DOHH2 (cell line): ENCODE data around the gene RXFP2.

Experiments used
- H3F3A ChIP-seq: fragments of 200-600 bp; sonication (generic), shearing (Covaris generic); 2 replicates; pipeline ENCODE4 v1.6.0; 2016; ENCODE audit warnings: antibody characterized with exemption, mild to moderate bottlenecking; ENCODE audit not compliant: control insufficient read depth, insufficient read depth
- H3K27ac ChIP-seq: fragments of 200-600 bp; sonication (generic); 2 replicates; pipeline ENCODE4 v1.5.1; 2014; ENCODE audit warnings: low read depth, mild to moderate bottlenecking, low read length, moderate library complexity
- H3K27me3 ChIP-seq: fragments of 200-600 bp; sonication (generic); 2 replicates; pipeline ENCODE4 v1.6.1; 2014; ENCODE audit warnings: mild to moderate bottlenecking, low read length, mixed read lengths; ENCODE audit not compliant: control insufficient read depth
- H3K36me3 ChIP-seq: fragments of 200-600 bp; sonication (generic); 2 replicates; pipeline ENCODE4 v1.6.1; 2014; ENCODE audit warnings: mild to moderate bottlenecking, low read length, moderate library complexity, mixed read lengths; ENCODE audit not compliant: control insufficient read depth
- H3K4me1 ChIP-seq: fragments of 200-600 bp; sonication (generic); 2 replicates; pipeline ENCODE4 v1.6.1; 2014; ENCODE audit warnings: mild to moderate bottlenecking, low read length, mixed read lengths; ENCODE audit not compliant: control insufficient read depth
- H3K4me2 ChIP-seq: fragments of 200-600 bp; sonication (generic); 2 replicates; pipeline ENCODE4 v1.6.0; 2014; ENCODE audit warnings: mild to moderate bottlenecking, low read length, moderate library complexity
- H3K4me3 ChIP-seq: fragments of 200-600 bp; sonication (generic); 2 replicates; pipeline ENCODE4 v1.5.1; 2014; ENCODE audit warnings: mild to moderate bottlenecking, low read length, mixed read lengths
- H3K79me2 ChIP-seq: fragments of 200-600 bp; sonication (generic); 2 replicates; pipeline ENCODE4 v1.6.1; 2014; ENCODE audit warnings: mild to moderate bottlenecking, low read length, mixed read lengths; ENCODE audit not compliant: control insufficient read depth
- H3K9me2 ChIP-seq: fragments of 200-600 bp; sonication (generic); replicated peaks from 2 replicates; pipeline ENCODE4 v1.6.1; 2014; ENCODE audit warnings: mild to moderate bottlenecking, low read length, mixed read lengths; ENCODE audit not compliant: control insufficient read depth
- H3K9me3 ChIP-seq: fragments of 200-600 bp; sonication (generic); 2 replicates; pipeline ENCODE4 v1.6.1; 2014; ENCODE audit warnings: antibody characterized with exemption, low read length, mixed read lengths; ENCODE audit not compliant: control insufficient read depth, insufficient read depth
- H4K20me1 ChIP-seq: fragments of 200-600 bp; sonication (generic); 2 replicates; pipeline ENCODE4 v1.6.0; 2014; ENCODE audit warnings: low read depth, mild to moderate bottlenecking, antibody characterized with exemption, low read length, moderate library complexity; ENCODE audit not compliant: control insufficient read depth, insufficient read depth
- CTCF ChIP-seq: fragments of 200-600 bp; sonication (generic); IDR thresholded peaks from one replicate; pipeline ENCODE4 v1.5.1; 2014; ENCODE audit warnings: antibody characterized with exemption, mild to moderate bottlenecking, low read depth, low read length; ENCODE audit not compliant: poor library complexity, severe bottlenecking
- EZH2phosphoT487 ChIP-seq: fragments of 200-600 bp; sonication (generic); IDR thresholded peaks from 2 replicates; pipeline ENCODE4 v1.6.1; 2017; ENCODE audit warnings: borderline replicate concordance, mild to moderate bottlenecking, antibody characterized with exemption, low read length, moderate library complexity, mixed read lengths

Gene RXFP2

GRCh38 chr13:31767175-31767900, 28.0 kb downstream of the RXFP2 start:
- H3K27me3 ChIP-seq, result peaks cover 10% of the 10 kb centered on the region; the same call in 1 of the 2 replicates
- H3K9me2 ChIP-seq, result no peaks in the 10 kb centered on the region
- no peak overlapping the region for H3K4me2 ChIP-seq
- H3K4me3 ChIP-seq, result no peak overlapping the region
- no peak overlapping the region for H3K27ac ChIP-seq
- no peaks in the 10 kb centered on the region for H3K4me1 ChIP-seq
- no peaks in the 10 kb centered on the region for H3K9me3 ChIP-seq
- H4K20me1 ChIP-seq, result no peaks in the 10 kb centered on the region
- H3K36me3 ChIP-seq, result no peaks in the 10 kb centered on the region
- TF ChIP-seq CTCF, result no peak
- no peak for TF ChIP-seq EZH2phosphoT487
- H3F3A ChIP-seq, result no peaks in the 10 kb centered on the region
- H3K79me2 ChIP-seq, result no peaks in the 10 kb centered on the region

- Histone ChIP-seq H3K4me2 (no peak overlapping the region), H3F3A (no peaks in the 10 kb centered on the region), H4K20me1 (no peaks in the 10 kb centered on the region), H3K27ac (no peak overlapping the region), H3K4me3 (no peak overlapping the region), H3K9me3 (no peaks in the 10 kb centered on the region), H3K9me2 (no peaks in the 10 kb centered on the region), H3K27me3 (peaks cover 16% of the 10 kb centered on the region), H3K79me2 (no peaks in the 10 kb centered on the region), H3K36me3 (no peaks in the 10 kb centered on the region), H3K4me1 (no peaks in the 10 kb centered on the region)
- TF ChIP-seq CTCF (no peak), EZH2phosphoT487 (no peak)
These were observed 29.0 kb downstream of the RXFP2 start for GRCh38 chr13:31768351-31768750.

- Histone ChIP-seq H3K9me2 (no peaks in the 10 kb centered on the region), H3K27ac (no peak overlapping the region), H3K79me2 (no peaks in the 10 kb centered on the region), H3K36me3 (no peaks in the 10 kb centered on the region), H3K9me3 (no peaks in the 10 kb centered on the region), H3F3A (no peaks in the 10 kb centered on the region), H4K20me1 (no peaks in the 10 kb centered on the region), H3K4me1 (no peaks in the 10 kb centered on the region), H3K4me3 (no peak overlapping the region), H3K4me2 (no peak overlapping the region), H3K27me3 (peaks cover 21% of the 10 kb centered on the region)
- TF ChIP-seq EZH2phosphoT487 (no peak), CTCF (no peak)
These were observed 30.2 kb downstream of the RXFP2 start for GRCh38 chr13:31769575-31769974.
